SK-N-SH treated with all-trans-retinoic acid at 6 μM for 48 hours (cell line): ENCODE results near the gene TMEM39A.

Experiments used
- TSHZ2 ChIP-seq: fragments of 250-450 bp; sonication (Bioruptor Pico); IDR thresholded peaks from 2 replicates; pipeline ENCODE4 v1.5.0; 2020; ENCODE audit warnings: mild to moderate bottlenecking, moderate library complexity

TMEM39A gene

GRCh38 chr3:119380697-119381096, 82.7 kb downstream of the TMEM39A start (continued):
- TF ChIP-seq TSHZ2 (CRISPR knock-in tag): no peak
